Tibial nerve (tissue), 4 donors: Measurements from ENCODE around the gene CCBE1.

Experiments used
- EP300 ChIP-seq, 2 donors: sonication (generic); formaldehyde crosslinking; IDR thresholded peaks; one replicate each; pipeline ENCODE4 v1.6.1; 2017; ENCODE audit warnings: antibody characterized with exemption in 2 of 2, mild to moderate bottlenecking in 1 of 2
- POLR2A ChIP-seq, 2 donors: fragments of 450-650 bp; IDR thresholded peaks; one replicate each; pipeline ENCODE4 v1.6.1; 2017; ENCODE audit warnings: antibody characterized with exemption in 2 of 2, mild to moderate bottlenecking in 2 of 2, moderate library complexity in 2 of 2
- TF ChIP-seq, protein P1 (sequence below), 5 experiments: fragments of 200-600 bp in 3 of 5; fragments of 450-650 bp in 2 of 5; sonication (generic) in 3 of 5; IDR thresholded peaks; one replicate each; pipeline ENCODE4 v1.5.1; 2016 to 2019; ENCODE audit warnings: antibody characterized with exemption in 5 of 5, mild to moderate bottlenecking in 3 of 5, moderate library complexity in 2 of 5

DNA sequence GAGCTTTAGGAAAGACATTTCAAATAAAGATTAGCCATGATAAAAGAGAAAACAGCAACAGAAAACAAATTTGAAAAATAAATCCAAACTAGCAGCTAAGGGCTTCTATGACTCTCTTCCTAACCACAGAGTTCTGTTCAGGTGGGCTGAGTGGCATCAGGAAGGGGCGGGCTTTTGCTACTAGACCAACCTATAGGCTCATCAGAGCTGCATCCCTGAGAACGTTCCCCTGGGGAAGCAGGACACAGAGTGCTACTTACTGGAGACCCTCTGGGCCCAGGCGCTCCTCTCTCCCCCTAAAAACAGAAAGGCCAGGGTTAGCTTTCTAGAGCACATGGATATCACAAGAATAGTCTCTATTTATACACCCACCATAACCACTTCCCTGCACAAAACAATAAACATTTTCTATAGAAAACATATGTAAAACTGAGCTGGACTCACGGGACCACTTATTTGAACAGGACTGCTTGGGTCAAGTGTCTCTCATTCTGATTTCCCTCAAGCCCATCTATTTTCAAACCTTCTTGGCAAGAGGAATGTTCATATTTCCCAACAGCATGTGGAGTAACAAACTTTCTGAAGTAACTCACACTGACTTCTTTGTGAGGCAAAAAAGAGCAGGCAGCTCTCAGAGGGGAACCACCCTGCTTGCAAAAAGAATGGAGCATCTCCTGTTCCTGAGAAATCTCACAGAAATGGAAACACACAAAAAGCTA, 259.2 kb downstream of the CCBE1 start:
- TF ChIP-seq POLR2A (IDR thresholded peaks at IDR 0.05) (no peak), EP300 (IDR thresholded peaks at IDR 0.05) (no peak)
- TF ChIP-seq, protein P1, sequence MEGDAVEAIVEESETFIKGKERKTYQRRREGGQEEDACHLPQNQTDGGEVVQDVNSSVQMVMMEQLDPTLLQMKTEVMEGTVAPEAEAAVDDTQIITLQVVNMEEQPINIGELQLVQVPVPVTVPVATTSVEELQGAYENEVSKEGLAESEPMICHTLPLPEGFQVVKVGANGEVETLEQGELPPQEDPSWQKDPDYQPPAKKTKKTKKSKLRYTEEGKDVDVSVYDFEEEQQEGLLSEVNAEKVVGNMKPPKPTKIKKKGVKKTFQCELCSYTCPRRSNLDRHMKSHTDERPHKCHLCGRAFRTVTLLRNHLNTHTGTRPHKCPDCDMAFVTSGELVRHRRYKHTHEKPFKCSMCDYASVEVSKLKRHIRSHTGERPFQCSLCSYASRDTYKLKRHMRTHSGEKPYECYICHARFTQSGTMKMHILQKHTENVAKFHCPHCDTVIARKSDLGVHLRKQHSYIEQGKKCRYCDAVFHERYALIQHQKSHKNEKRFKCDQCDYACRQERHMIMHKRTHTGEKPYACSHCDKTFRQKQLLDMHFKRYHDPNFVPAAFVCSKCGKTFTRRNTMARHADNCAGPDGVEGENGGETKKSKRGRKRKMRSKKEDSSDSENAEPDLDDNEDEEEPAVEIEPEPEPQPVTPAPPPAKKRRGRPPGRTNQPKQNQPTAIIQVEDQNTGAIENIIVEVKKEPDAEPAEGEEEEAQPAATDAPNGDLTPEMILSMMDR (IDR thresholded peaks at IDR 0.05) = no peak
